Body of pancreas (tissue), 4 donors: ENCODE results near the gene SLC1A2. TPM values are rescaled to one million over a fixed set of nuclear protein-coding genes. Genes with fewer than 3 reads are reported as not detected.
A peak's percentile ranks its signal among the peaks of the same experiment; 100 is the strongest.

Source experiments
- ATAC-seq: fragments of 150-250 bp; one replicate; pipeline ENCODE4 v1.9.1; 2016
- DNase-seq, 4 donors: peaks; one replicate each; pipeline ENCODE4 v3.0.0-alpha.2; 2019
- H3K27ac ChIP-seq, 4 donors: fragments of 200-600 bp; sonication (generic); 1 replicate in 3 of 4; 2 replicates in 1 of 4; pipeline versions ENCODE4 v1.5.1 to v1.6.1; 2016 to 2019; ENCODE audit warnings: mild to moderate bottlenecking in 1 of 4, mixed read lengths in 1 of 4, moderate library complexity in 1 of 4
- H3K27me3 ChIP-seq, 2 donors: fragments of 200-600 bp; sonication (generic); one replicate each; pipeline ENCODE4 v1.6.0; 2016; ENCODE audit warnings: mild to moderate bottlenecking in 1 of 2
- H3K36me3 ChIP-seq, 2 donors: fragments of 200-600 bp; sonication (generic); replicated peaks in 1 of 2; 2 replicates each; pipeline ENCODE4 v1.5.1; 2016; ENCODE audit warnings: low read depth in 2 of 2; ENCODE audit not compliant: insufficient read depth in 1 of 2
- H3K4me1 ChIP-seq: fragments of 200-600 bp; sonication (generic); one replicate; pipeline ENCODE4 v1.6.0; 2016
- H3K4me3 ChIP-seq, 2 donors: fragments of 200-600 bp; sonication (generic); 1 replicate in 1 of 2; 2 replicates in 1 of 2; pipeline ENCODE4 v1.5.1; 2016 to 2019
- H3K9me3 ChIP-seq, 3 donors: fragments of 200-600 bp; sonication (generic); 1 replicate in 2 of 3; 2 replicates in 1 of 3; pipeline ENCODE4 v1.5.1; 2016
- POLR2A ChIP-seq, 3 donors: fragments of 450-650 bp; IDR thresholded peaks; one replicate each; pipeline ENCODE4 v1.6.1; 2016; ENCODE audit warnings: antibody characterized with exemption in 3 of 3, mild to moderate bottlenecking in 2 of 3
- WGBS, 2 donors: methylation state at CpG; one replicate each; pipeline ENCODE4 v1.1.5; 2017; 5-methylcytosine and 5-hydroxymethylcytosine counted together
- intact Hi-C: fragments of 100-400 bp; cut with DNase I; formaldehyde crosslinking; loops from one replicate; pipeline ENCODE4 v1.15.1; 2023
- total RNA-seq, 2 donors: library from RNA; depleted of rRNA; stranded (reverse); fragments of >200 nt; gene quantifications; one replicate each; pipeline ENCODE4 v1.1.0, GENCODE V29; 2016
- TF ChIP-seq, protein P1 (sequence below), 7 experiments: fragments of 450-650 bp in 4 of 7; fragments of 200-600 bp in 3 of 7; sonication (generic) in 3 of 7; IDR thresholded peaks; one replicate each; pipeline ENCODE4 v1.5.1; 2016 to 2019; ENCODE audit warnings: antibody characterized with exemption in 7 of 7

Gene SLC1A2
- total RNA-seq, 2 donors from 2014 or later: 23.1 to 73.7 TPM

GRCh38 chr11:35340071-35340470 lies 79.3 kb downstream of the SLC1A2 start:
- Histone ChIP-seq H3K9me3 (no peaks in the 10 kb centered on the region), H3K27ac (peak overlapping the region; percentile 6 to 51 (median 44)), H3K27me3 (no peaks in the 10 kb centered on the region), H3K4me3 (no peak overlapping the region), H3K36me3 (no peaks in the 10 kb centered on the region), H3K4me1 (peaks cover 38% of the 10 kb centered on the region)
- ATAC-seq (no peak), DNase-seq (peak in 2 of 4 donors; percentile 28 to 47)
- TF ChIP-seq, protein P1, sequence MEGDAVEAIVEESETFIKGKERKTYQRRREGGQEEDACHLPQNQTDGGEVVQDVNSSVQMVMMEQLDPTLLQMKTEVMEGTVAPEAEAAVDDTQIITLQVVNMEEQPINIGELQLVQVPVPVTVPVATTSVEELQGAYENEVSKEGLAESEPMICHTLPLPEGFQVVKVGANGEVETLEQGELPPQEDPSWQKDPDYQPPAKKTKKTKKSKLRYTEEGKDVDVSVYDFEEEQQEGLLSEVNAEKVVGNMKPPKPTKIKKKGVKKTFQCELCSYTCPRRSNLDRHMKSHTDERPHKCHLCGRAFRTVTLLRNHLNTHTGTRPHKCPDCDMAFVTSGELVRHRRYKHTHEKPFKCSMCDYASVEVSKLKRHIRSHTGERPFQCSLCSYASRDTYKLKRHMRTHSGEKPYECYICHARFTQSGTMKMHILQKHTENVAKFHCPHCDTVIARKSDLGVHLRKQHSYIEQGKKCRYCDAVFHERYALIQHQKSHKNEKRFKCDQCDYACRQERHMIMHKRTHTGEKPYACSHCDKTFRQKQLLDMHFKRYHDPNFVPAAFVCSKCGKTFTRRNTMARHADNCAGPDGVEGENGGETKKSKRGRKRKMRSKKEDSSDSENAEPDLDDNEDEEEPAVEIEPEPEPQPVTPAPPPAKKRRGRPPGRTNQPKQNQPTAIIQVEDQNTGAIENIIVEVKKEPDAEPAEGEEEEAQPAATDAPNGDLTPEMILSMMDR (IDR thresholded peaks at IDR 0.05): no peak
- no peak for TF ChIP-seq POLR2A (IDR thresholded peaks at IDR 0.05)
- 36 to 48% methylated on average over 3 of the region's 3 CpGs for WGBS, 2 donors
- intact Hi-C loops: no loop called here

DNA sequence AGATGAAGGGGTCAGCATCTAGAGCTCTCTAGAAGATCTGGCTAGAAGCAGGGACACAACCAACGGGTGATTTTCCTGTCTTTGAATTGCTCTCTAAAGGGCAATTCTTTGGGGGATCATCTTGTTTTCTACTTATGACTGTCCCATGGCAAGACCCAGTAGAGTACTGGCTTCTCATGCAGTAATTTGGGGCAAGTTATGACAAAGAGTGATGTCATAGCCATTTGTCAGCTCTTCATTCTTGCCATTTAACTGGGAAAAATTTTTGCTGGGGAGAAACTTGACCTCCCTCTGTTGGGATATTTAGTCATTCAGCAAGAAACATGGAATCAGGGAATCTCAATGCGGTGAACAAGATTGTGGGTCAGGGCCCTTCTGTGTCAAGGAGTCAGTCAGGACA lies 80.4 kb downstream of the SLC1A2 start:
- no peaks in the 10 kb centered on the region for H3K9me3 ChIP-seq
- DNase-seq: no peak
- no peaks in the 10 kb centered on the region for H3K36me3 ChIP-seq
- no peak for ATAC-seq
- H3K27me3 ChIP-seq: no peaks in the 10 kb centered on the region
- 87 to 96% methylated on average over 2 of the region's 2 CpGs for WGBS, 2 donors
- peaks cover 38% of the 10 kb centered on the region for H3K4me1 ChIP-seq
- peak overlapping the region in 2 of 4 donors; percentile 81 to 87 for H3K27ac ChIP-seq
- TF ChIP-seq, protein P1 (IDR thresholded peaks at IDR 0.05): no peak
- TF ChIP-seq POLR2A (IDR thresholded peaks at IDR 0.05): no peak
- intact Hi-C loops: no loop called here
- no peak overlapping the region for H3K4me3 ChIP-seq

DNA sequence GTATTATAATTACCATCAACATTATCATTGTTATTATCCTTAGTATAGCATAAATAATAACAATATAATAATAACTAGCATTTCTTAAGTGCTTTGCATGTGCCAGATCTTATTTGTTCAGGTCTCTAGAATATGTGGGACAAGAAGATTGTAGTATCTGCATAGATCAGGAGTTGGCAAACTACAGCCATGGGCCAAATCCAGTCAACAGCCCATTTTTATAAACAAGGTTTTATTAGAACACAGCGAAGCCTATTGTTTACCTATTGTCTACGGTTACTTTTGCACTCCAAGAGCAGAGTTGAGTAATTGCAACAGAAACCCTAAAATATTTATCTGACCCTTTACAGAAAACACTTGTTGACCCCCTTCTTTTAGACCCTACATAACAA lies 81.4 kb downstream of the SLC1A2 start:
- no peak for ATAC-seq
- 41 to 60% methylated on average over 2 of the region's 2 CpGs for WGBS, 2 donors
- intact Hi-C loops: no loop called here

DNA sequence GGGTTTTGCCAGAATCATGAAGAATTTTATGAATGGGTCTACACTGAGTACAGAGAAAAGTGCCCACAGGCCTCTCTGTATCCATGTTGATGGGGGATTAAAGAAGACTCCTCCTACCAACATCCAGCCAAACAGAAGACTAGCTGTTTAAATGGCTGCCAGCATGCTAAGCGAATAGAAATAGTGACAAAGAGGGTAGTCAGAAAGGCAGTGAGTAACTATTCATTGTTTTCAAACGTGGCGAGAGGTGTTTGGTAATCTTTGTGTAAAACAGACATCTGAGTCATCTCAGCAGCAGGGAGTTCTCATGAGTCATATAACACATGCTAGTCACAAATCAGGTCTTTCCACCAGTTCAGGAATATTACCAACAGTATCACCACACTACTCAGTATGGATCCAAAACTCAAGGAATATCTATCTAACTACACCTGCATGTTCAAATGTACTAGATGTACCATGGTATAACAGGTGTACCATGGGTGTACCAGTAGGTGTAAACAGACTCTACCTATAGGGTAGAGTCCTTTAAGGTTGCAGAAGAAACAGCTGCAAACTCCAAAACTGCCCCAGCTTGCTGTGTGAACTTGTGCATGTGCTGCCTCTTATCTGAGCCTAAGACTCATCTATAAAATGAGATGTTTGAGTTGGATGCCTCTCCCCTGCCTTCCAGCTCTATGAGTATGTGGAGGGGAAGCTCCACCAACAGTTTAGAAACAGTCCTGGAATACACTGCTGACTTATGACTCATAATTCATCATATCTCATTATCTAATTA lies 82.0 kb downstream of the SLC1A2 start:
- peaks cover 38% of the 10 kb centered on the region for H3K4me1 ChIP-seq
- intact Hi-C loops: no loop called here
- no peaks in the 10 kb centered on the region for H3K27me3 ChIP-seq
- H3K27ac ChIP-seq: peak overlapping the region; percentile 54 to 87 (median 78)
- 35 to 43% methylated on average over 3 of the region's 3 CpGs for WGBS, 2 donors
- no peak overlapping the region for H3K4me3 ChIP-seq
- H3K9me3 ChIP-seq: no peaks in the 10 kb centered on the region
- DNase-seq (peak; percentile 15 to 67 (median 41)), ATAC-seq (peak; percentile 94)
- H3K36me3 ChIP-seq: no peaks in the 10 kb centered on the region
- TF ChIP-seq POLR2A (IDR thresholded peaks at IDR 0.05): peak in 1 of 3 donors; percentile 26
- TF ChIP-seq, protein P1 (IDR thresholded peaks at IDR 0.05): no peak

More for the DNA sequence above, 81.4 kb downstream of the SLC1A2 start:
- peaks cover 38% of the 10 kb centered on the region for H3K4me1 ChIP-seq
- no peaks in the 10 kb centered on the region for H3K36me3 ChIP-seq
- H3K9me3 ChIP-seq: no peaks in the 10 kb centered on the region
- no peak overlapping the region for H3K4me3 ChIP-seq
- no peaks in the 10 kb centered on the region for H3K27me3 ChIP-seq
- H3K27ac ChIP-seq: peak overlapping the region; percentile 31 to 87 (median 78)
- TF ChIP-seq, protein P1 (IDR thresholded peaks at IDR 0.05): no peak
- no peak for TF ChIP-seq POLR2A (IDR thresholded peaks at IDR 0.05)
- no peak for DNase-seq

DNA sequence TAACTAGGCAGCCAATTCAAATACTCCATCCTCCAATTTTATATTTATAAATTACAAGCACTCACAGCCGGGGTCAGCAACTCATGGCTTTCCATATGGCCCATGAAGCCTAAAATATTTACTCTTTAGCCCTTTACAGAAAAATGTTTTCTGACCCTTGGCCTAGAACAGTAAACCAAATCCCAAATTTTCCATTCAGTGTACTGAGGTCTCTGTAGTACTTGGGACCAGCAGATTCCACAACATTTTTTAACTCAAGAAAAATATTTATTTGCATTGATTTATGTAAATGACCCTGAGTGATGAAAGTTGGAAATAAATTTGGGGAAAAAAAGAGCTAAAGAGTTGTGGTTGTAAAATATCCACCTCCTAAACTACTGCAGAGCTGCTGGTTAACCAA lies 82.6 kb downstream of the SLC1A2 start:
- WGBS, 2 donors: 38 to 67% methylated on average over 1 of the region's 1 CpG
- no peaks in the 10 kb centered on the region for H3K27me3 ChIP-seq
- intact Hi-C loops: no loop called here
- ATAC-seq (no peak), DNase-seq (no peak)
- TF ChIP-seq, protein P1 (IDR thresholded peaks at IDR 0.05): no peak
- no peak for TF ChIP-seq POLR2A (IDR thresholded peaks at IDR 0.05)
- peaks cover 42% of the 10 kb centered on the region for H3K4me1 ChIP-seq
- H3K27ac ChIP-seq: peak overlapping the region; percentile 54 to 87 (median 78)
- H3K9me3 ChIP-seq: no peaks in the 10 kb centered on the region
- H3K4me3 ChIP-seq: no peak overlapping the region
- no peaks in the 10 kb centered on the region for H3K36me3 ChIP-seq
